Sigmoid colon (tissue), 3 donors: ENCODE measurements around the gene FGF3.

ENCODE experiments used
- CTCF ChIP-seq, 4 experiments: fragments of 450-650 bp in 3 of 4; fragments of 200-600 bp in 1 of 4; IDR thresholded peaks; one replicate each; pipeline ENCODE4 v1.5.1; 2016 to 2019; ENCODE audit warnings: antibody characterized with exemption in 4 of 4, mild to moderate bottlenecking in 3 of 4, moderate library complexity in 2 of 4
- POLR2A ChIP-seq, 2 donors: fragments of 450-650 bp; IDR thresholded peaks; one replicate each; pipeline ENCODE4 v1.6.1; 2016; ENCODE audit warnings: antibody characterized with exemption in 2 of 2, mild to moderate bottlenecking in 2 of 2, moderate library complexity in 2 of 2

DNA sequence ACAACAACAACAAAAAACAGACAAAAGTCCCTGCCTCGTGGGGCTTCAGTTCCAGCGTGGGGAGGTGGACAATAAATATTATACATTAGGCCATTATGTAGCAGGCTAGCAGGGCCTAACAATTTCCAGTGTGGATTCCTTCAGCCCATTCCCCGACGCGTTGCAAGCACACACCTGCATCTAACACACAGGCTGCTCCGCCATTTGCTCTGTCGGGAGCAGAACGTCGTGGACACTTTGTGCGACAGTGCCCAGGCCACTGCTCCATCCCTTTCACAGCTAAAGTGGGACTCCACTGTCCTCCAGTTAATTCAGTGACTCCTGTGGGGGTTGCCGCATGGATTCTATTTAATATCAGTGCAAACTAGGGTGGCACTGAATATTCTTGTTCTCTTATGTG, 10.9 kb upstream of the FGF3 start:
- TF ChIP-seq CTCF (IDR thresholded peaks at IDR 0.05), result no peak
- no peak for TF ChIP-seq POLR2A (IDR thresholded peaks at IDR 0.05)
